Stimulated activated CD4-positive, alpha-beta T cell treated with anti-CD3 and anti-CD28 coated beads, Interleukin-4, amount 100 ng/mL, for 1 hour (primary cell): ENCODE data around the gene KPNA6.
A peak's percentile ranks its signal among the peaks of the same experiment; 100 is the strongest.

Experiments used
- DNase-seq: peaks from one replicate; pipeline ENCODE4 v3.0.0-alpha.2; 2020

Gene KPNA6

GRCh38 chr1:32194984-32195383 lies 87.1 kb downstream of the KPNA6 start:
- DNase-seq, result no peak

GRCh38 chr1:32195531-32195930 lies 87.7 kb downstream of the KPNA6 start:
- DNase-seq, result no peak

GRCh38 chr1:32195972-32196823 lies 88.3 kb downstream of the KPNA6 start:
- DNase-seq, result no peak

- no peak for DNase-seq
Observed at GRCh38 chr1:32197074-32197473, 89.2 kb downstream of the KPNA6 start.

GRCh38 chr1:32197837-32198236 lies 90.0 kb downstream of the KPNA6 start:
- no peak for DNase-seq

- DNase-seq, result no peak
Observed at GRCh38 chr1:32198237-32199042, 90.6 kb downstream of the KPNA6 start.

GRCh38 chr1:32199043-32199716 lies 91.3 kb downstream of the KPNA6 start:
- DNase-seq, result no peak

GRCh38 chr1:32199717-32200072 lies 91.8 kb downstream of the KPNA6 start:
- DNase-seq, result no peak

GRCh38 chr1:32200226-32201010 lies 92.6 kb downstream of the KPNA6 start, which contains the start of gene CCDC28B:
TSS of gene CCDC28B (plus strand) at chr1:32200595. CDS start at chr1:32201936, 1,341 bp downstream.
- peak; percentile 54 for DNase-seq

GRCh38 chr1:32201011-32201855 lies 93.4 kb downstream of the KPNA6 start:
- DNase-seq, result peak; percentile 78

- no peak for DNase-seq
Observed at GRCh38 chr1:32204943-32205361, 97.1 kb downstream of the KPNA6 start.

- peak; percentile 85 for DNase-seq
Observed at GRCh38 chr1:32205401-32206370, 97.8 kb downstream of the KPNA6 start, which contains the start of gene IQCC. TSS of gene IQCC (plus strand) at chr1:32205671. CDS start at chr1:32205682, 11 bp downstream.

- DNase-seq, result no peak
Observed at GRCh38 chr1:32208469-32208868, 100.6 kb downstream of the KPNA6 start.

GRCh38 chr1:32208891-32209328 lies 101.1 kb downstream of the KPNA6 start, which contains the start of gene DCDC2B:
TSS of gene DCDC2B (plus strand) at chr1:32209089. CDS start at chr1:32209094, 5 bp downstream.
- DNase-seq, result no peak

GRCh38 chr1:32215629-32216480 lies 108.0 kb downstream of the KPNA6 start:
- DNase-seq, result peak; percentile 61

- DNase-seq, result no peak
Observed at GRCh38 chr1:32216566-32216965, 108.7 kb downstream of the KPNA6 start.

GRCh38 chr1:32219022-32219421 lies 111.2 kb downstream of the KPNA6 start:
- DNase-seq, result no peak

GRCh38 chr1:32220746-32221580 lies 113.1 kb downstream of the KPNA6 start:
- DNase-seq, result no peak
